Brain pericyte (primary cell): ENCODE data around the gene CD34.
"Not testable (repeated sequence)": the region's sequence is repeated elsewhere in the genome, so short reads cannot be mapped to it uniquely, and the experiment has no call there.

ENCODE experiments used
- DNase-seq: peaks from one replicate; pipeline ENCODE4 v3.0.0-alpha.2; 2012; ENCODE audit warnings: low read depth, low spot score

The CD34 gene

DNA sequence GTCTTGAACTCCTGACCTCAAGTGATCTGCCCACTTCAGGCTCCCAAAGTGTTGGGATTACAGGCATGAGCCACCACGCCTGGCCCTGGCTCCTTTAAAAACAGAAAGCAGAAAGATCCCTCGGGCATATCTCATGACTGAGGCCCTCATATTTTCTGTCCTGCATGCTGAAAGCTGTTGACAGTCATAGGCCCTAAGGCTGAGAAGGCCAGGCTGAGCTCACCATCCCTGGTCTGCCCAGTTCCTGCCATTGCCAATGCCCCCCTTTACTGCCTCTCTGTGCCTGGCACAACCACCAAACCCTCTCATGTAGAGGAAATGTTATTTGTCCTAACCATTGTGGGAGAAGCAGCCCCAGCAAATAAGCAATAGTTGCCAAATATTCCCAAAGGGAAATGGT is 12.7 kb downstream of the CD34 start:
- no peak for DNase-seq

DNA sequence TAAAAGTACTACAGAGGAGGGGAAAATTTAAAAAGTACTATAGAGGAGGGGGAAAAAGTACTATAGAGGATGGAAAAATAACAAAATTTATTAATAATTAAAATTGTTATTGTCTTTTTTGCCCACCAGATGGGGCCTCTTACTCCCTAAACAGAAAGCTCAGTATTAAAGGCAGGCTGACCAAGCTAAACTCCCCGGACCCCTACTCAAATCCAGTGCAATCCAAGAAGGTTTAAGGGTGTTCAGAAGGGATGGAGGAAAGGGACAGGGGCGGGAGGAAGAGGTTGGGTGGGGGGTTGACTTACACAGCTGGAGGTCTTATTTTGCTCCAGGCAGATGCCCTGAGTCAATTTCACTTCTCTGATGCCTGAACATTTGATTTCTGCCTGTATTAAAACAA is 13.7 kb downstream of the CD34 start:
- no peak for DNase-seq

DNA sequence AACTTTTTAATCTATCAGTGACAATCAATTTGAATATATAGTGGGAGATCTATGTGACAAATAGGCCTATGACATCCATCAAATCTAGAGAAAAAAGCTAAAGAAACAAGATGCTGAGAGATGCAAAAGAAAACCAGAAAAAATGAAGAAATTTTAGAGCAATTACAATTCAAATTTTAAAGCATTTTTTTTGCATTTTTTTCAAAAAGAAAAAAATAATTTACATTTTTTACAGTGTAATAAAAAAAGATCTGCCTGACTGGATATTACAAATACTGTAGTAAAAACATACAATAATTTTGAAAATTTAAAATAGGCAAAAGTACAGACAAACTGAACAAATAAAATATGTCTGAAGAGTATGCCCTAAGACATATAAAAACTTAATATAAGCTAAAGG is 14.4 kb downstream of the CD34 start:
- no peak for DNase-seq

GRCh38 chr1:207894704-207895103 is 16.2 kb downstream of the CD34 start:
- no peak for DNase-seq

DNA sequence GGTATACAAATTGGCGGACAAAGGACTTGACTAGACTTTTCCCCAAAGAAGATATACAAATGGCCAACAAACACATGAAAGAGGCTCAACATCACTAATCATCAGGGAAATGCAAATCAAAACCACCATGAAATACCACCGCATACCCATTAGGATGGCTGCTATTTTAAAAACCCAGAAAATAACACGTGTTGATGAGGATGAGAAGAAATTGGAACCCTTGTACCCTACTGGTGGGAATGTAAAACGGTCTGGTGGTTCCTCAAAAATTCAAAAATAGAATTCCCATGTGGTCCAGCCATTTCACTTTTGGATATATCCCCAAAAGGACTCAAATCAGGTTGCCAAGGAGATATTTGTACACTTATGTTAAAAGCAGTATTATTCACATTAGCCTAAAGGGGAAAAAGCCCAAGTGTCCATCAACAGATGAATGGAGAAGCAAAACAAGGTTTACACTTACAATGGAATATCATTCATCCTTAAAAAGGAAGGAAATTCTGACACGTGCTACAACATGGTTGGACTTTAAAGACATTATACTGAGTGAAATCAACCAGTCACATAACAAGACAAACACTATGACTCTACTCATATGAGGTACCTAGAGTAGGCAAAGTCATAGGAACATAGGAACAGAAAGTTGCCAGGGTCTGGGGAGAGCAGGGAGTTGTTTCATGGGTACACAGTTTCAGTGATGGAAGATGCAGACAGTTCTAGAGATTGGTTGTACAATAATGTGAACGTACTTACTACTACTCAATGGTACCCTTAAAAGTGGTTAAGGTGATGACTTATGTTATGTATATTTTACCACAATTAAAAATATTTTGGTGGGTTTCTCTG is 17.0 kb downstream of the CD34 start:
- no peak for DNase-seq

DNA sequence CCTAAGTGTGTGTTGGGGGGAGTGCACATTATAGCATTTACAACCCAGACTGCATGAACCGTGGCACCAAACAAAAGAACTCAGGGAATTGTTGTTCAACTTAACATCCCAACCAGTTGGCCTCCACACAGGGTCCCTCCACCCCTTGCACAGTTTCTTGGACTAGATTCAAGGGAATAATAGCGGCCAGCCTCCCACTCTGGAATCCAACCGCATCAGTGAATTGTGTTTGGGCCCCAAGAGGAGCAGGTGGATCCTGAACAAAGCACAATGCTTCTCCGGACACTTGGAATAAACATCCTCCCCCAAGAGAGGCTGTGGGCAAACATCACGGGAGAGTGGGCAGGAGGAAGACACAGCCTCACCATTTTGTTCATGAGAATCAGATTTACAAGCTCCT is 18.2 kb downstream of the CD34 start:
- DNase-seq = no peak

DNA sequence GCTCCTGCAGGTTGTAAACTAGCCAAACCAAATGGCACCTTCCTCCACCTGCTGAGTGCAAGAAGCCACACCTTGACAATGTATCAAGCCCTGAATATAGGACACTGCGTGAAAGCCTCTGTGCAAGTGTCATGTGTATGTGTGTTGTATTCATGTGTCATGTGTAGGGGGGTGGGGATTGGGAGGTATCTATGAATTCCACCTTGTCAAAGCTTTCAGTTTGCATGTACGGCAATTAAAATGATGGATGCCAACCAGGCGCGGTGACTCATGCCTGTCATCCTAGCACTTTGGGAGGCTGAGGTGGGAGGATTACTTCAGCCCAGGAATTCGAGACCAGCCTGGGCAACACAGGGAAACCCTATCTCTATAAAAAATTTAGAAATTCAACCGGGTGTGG is 19.8 kb downstream of the CD34 start:
- no peak for DNase-seq

GRCh38 chr1:207890136-207890738 is 20.7 kb downstream of the CD34 start:
- DNase-seq = no peak

DNA sequence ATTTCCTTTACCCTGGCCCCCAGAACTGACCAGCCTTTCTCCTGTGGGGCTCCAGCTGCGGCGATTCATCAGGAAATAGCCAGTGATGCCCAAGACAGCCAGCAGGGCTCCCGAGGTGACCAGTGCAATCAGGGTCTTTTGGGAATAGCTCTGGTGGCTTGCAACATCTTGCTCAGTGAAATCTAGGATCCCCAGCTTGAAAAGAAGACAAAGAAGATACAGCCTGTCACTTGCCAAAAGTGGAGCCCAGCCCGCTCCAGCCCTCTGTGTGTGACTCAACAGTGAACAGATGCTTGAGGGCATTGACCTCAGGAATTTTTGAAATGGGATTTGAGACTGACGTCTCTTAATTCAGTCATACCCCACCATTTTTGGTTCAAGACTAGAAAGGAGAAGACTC is 22.3 kb downstream of the CD34 start:
- DNase-seq = no peak

DNA sequence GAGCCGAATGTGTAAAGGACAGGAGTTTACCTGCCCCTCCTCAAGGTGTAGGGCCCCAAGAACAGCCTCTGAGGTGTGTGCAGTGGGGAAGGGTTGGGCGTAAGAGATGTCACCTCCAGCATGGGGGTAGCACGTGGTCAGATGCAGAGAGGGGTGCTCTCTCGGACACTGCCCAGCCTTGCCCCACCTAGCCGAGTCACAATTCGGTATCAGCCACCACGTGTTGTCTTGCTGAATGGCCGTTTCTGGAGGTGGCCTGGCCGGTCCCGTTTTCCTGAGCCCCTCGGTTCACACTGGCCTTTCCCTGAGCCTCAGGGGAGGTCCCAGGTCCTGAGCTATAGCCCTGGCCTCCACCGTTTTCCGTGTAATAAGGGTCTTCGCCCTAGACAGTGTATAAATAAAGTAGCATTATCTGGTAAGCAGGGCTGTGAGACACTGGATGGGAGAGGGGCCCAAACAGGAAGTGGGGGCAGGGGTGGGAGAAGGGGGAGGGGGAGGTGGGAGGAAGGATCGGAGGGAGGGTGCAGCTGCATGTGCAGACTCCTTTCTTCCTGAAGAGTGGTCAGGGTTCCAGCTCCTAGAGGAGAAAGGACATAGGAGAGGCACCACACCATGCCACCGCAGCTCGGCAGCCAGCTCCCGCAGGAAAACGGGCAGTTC is 23.3 kb downstream of the CD34 start:
- no peak for DNase-seq

DNA sequence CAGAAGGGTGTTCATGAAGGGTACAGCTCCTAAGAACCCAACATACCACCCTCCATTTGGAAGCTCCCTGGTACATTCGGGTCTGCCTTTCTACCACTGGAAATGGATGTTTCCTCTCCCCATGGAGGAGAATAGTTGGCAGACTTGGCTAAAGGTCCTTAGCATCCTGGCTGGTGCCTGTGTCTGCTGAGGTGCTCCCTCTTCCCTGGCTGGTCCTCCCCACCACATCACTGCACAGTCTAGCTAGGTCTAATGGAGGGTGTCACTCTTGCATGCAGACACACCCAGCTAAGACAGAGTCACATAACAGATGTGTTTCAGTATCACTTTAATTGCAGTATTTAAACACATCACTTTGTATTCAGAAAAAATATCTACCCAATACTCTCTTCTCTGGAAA is 24.7 kb downstream of the CD34 start:
- DNase-seq = no peak

DNA sequence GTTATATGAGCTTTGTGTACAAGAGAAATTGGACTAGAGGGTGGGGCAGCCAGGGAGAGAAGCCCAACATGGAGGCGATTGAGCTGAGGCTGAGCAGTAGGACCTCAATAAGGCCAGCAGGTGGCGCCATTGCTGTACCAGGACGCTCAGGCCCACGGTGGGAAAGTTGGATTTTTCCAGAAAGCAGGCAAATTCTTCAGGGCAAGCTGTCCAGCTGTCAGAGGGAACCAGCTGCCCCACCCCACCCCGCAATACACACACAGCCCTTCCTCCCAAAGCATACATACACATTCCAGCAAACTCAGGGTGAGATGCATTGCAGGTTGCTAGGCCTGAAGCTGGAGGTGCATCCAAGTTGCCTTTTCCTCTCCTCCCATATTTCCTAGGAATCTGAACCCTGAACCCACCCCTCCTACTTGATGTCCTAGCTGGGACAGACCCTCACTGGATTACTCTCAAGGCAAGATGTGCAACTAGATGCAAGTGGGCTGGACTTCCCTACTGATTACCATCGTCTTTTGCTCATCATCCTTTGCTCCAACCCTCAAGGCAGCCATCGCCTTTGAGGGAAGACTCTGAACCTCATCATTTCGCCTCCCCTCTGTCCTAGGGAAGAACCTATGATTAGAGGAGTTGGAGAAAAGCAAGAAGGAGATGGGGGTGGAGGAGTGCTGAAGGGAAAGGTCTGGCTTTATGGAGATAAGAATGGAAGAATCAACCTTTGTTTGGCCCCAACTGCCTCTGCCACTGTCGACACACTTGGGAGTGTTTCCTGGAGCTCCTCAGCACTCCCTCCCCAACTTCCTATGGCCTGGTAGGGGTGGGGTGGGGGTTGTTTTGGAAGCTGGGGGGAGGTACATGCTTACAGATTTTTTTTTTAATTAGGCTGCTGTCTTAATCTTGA is 25.5 kb downstream of the CD34 start:
- DNase-seq = no peak

DNA sequence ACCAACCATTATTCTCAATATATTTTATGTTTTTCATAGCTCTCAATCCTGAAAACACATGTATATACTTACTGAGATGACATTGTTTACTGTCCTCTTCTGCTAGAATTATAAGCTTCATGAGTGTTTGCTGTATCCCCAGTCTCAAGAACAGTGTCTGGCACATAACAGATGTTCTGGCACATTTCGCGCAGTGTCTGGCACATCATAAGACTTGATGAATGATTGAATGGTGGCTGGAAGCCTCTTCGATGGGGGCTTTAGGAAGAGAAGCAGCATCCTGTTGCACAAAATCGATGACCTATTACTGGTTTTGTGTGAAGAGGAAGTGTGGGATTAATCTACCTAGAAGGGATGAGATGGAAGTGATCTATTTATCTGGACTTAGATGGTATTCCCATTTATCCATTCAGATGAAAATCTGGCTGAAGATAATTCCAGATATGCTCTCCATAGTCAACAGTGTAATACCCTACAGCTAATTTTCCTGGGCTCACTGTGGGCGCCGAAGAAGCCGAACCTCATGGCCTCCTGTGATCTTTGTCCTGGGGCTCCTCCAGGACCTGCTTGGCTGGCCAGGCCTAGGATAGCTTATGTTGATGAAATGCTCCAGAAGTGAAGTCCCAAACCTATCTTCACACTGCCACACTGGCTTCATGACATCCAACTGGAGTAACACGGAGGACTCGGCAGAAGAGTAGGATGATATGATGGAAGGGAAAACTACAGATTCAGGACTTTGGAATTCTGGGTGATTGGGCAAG is 26.5 kb downstream of the CD34 start:
- no peak for DNase-seq

DNA sequence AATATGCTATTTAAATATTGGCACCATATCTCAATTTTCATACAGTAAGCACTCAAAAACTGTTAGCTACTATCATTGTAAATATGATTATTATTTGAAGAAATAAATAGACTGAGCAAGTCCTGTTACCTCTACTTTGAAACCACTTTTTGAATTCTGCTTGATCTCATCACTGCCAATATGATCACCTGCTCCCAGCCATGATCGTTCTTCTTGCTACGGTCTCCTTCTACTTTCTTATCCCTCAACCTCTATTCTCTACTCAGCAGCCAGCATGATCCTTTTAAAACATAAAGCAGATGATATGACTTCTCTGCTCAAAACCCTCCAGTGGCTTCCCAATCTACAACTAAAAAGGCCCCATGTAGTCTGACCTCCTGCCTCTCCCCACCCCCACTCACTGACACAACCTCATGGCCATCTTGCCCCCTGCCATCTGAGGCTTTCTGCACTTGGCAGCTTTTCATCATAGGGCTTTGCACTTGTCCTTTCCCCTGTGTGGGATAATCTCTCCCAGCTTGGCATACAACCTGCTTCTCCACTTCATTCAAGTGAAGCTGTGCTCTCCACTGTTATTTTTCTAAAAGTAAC is 27.2 kb downstream of the CD34 start:
- no peak for DNase-seq

DNA sequence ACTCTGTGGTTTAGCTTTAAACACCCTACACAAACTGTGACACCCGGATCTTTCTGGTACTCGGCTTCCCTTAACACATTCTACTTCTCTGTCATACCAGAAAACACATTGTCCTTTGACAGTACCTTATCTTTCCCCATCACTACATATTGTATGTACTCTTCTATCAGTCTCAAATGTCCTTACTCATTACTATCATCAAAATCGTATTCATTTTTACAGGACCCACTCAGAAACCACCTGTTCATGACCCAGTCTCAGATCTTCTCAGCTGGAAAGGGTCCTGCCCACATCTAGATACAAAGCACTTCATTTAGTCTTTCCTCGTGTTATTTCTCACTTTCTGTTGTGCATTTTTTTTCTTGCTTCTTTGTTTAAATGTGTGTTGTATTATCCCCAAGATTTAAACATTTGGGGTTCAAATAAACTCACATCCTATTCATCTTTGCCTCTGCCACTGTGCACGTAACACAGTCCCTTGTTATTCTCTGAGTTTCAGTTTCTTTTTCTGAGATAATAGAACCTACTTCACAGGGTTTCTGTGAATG is 27.7 kb downstream of the CD34 start:
- DNase-seq = no peak

DNA sequence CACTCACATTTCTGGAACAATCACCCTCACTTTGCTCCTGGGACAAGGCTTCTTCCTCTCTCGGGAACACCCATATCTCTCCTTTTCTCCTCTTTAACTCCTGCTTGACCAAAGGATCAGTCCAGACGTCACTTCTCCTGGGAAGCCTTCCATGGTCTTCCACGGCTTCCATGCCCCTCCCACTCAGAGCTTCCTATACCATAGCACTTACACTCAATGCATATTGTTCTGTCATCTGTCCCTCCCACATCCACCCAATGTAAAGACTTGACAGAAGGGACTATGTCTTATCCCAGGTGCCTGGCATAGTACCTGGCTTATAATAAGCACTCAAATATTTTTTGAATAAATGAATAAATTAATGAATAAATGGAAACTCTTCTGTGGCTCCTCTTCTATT is 28.2 kb downstream of the CD34 start:
- DNase-seq = no peak

DNA sequence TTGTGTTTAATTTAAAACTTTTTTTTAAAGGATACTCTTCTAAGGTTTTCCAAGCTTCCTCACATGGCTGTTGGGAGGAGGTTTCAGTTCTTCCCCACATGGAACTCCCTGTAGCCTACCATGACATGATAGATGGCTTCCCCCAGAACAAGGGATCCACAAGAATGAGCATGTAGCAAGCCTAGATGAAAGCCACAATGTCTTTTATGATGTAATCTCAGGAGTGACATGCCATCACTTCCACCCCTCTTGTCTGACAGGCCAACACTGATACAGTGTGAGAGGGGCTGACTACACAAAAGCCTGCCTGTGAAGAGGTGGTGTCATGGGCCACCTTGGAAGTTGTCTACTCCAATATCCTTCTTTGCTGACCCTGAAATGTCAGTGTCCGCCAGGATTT is 32.0 kb downstream of the CD34 start:
- no peak for DNase-seq

DNA sequence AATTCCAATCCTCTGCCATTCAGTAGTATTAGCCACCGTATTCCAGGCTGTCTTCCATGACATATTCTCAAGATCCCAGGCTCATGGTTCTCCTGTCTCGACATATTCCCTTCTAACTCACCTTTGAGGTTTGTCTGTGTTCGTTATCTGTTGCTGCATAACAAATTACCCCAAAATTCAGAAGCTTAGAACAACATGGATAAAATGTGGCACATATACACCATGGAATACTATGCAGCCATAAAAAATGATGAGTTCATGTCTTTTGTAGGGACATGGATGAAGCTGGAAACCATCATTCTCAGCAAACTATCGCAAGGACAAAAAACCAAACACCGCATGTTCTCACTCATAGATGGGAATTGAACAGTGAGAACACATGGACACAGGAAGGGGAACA is 33.0 kb downstream of the CD34 start:
- DNase-seq = not testable (repeated sequence)

- no peak for DNase-seq
Observed at GRCh38 chr1:207876131-207876530, 34.8 kb downstream of the CD34 start.

GRCh38 chr1:207875532-207875931 is 35.4 kb downstream of the CD34 start:
- DNase-seq = no peak
